CD1c-positive myeloid dendritic cell (primary cell): Measurements from ENCODE around the gene TARBP1.
A peak's percentile ranks its signal among the peaks of the same experiment; 100 is the strongest.

Experiments used
- DNase-seq: peaks from one replicate; pipeline ENCODE4 v3.0.0-alpha.2; 2016; ENCODE audit errors: extremely low spot score

TARBP1 gene, protein sequence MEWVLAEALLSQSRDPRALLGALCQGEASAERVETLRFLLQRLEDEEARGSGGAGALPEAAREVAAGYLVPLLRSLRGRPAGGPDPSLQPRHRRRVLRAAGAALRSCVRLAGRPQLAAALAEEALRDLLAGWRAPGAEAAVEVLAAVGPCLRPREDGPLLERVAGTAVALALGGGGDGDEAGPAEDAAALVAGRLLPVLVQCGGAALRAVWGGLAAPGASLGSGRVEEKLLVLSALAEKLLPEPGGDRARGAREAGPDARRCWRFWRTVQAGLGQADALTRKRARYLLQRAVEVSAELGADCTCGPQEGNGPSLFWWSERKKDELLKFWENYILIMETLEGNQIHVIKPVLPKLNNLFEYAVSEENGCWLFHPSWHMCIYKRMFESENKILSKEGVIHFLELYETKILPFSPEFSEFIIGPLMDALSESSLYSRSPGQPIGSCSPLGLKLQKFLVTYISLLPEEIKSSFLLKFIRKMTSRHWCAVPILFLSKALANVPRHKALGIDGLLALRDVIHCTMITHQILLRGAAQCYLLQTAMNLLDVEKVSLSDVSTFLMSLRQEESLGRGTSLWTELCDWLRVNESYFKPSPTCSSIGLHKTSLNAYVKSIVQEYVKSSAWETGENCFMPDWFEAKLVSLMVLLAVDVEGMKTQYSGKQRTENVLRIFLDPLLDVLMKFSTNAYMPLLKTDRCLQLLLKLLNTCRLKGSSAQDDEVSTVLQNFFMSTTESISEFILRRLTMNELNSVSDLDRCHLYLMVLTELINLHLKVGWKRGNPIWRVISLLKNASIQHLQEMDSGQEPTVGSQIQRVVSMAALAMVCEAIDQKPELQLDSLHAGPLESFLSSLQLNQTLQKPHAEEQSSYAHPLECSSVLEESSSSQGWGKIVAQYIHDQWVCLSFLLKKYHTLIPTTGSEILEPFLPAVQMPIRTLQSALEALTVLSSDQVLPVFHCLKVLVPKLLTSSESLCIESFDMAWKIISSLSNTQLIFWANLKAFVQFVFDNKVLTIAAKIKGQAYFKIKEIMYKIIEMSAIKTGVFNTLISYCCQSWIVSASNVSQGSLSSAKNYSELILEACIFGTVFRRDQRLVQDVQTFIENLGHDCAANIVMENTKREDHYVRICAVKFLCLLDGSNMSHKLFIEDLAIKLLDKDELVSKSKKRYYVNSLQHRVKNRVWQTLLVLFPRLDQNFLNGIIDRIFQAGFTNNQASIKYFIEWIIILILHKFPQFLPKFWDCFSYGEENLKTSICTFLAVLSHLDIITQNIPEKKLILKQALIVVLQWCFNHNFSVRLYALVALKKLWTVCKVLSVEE (N-terminal part only)

DNA sequence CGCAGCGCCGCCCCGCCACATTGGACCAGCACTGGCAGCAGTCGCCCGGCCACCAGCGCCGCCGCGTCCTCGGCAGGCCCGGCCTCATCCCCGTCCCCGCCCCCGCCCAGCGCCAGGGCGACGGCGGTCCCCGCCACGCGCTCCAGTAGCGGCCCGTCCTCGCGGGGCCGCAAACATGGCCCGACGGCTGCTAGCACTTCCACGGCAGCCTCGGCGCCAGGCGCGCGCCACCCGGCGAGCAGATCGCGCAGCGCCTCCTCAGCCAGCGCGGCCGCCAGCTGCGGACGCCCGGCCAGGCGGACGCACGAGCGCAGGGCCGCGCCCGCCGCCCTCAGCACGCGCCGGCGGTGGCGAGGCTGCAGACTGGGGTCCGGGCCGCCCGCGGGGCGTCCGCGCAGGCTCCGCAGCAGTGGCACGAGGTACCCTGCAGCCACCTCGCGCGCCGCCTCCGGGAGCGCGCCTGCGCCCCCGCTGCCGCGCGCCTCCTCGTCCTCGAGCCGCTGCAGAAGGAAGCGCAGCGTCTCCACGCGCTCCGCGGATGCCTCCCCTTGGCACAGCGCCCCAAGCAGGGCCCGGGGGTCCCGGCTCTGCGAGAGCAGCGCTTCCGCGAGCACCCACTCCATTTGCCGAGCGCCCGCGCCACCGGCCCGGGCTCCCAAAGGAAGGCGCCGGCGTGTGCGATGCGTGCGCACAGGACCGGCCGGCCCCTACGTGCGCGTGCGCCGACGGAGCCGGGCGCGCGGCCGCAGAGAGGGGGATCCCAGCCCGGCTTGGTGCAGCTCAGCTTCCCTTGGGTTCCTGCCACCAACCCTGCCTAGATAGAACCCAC is at the start of gene TARBP1:
TSS of gene TARBP1 (minus strand) at position 699 of the 829 bp plus-strand sequence. CDS start at position 623, 76 bp downstream.
- DNase-seq: peak; percentile 88

DNA sequence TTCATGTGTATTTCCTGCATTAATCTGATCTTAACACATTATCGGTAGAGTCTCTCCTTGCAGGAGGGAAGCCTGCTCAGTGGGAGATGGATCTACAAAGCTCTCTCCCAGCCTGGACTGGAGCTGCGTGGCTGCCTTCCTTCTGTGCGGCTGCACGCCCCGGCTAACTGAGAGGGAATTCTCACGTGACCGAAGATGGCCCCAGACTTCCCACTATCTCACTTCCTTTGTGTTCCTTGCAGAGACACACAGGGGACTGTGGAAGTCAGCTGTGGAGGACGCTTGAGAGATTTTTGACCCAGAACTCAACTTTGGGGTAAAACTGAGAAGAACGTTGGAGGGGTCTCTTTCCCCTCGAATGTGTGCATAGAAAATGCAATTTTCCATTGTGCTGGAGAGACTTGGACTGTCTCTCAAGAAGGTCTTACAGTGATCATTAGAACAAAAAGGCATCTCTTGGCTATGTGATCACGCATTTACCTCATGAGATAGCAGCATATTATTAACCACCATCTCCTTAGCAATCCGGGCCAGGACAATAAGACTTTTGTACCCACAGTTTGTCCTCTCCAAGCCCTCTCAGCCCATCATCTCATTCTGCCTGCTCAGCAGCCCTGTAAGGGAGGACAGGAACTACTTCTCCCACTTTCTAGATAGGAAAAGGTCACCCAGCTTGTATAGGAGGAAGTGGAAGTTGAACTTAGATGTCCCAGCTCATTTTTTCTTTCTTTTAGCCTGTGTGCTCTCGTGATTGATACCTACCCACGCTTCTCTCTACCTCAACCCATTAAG is 49.3 kb upstream of the TARBP1 start:
- DNase-seq: peak; percentile 80

DNA sequence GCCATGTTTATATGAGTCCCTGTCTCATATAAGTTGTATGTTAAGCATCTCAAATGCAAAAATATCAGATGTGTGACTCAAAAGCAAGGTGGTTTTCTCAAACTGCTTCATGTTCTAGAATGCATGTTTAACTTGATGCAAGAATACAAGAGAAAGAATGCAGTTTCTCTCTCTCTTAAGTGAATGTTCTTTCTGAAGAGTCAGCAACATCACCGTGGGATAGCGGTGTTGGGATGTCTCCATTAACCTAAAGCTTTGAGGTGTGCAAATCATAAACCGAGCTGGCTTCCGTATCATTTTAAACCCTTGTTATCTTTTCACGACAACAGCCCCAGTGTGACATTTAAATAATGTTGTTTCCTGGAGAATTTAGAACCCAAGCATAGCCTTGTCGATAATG is 48.4 kb upstream of the TARBP1 start:
- no peak for DNase-seq

DNA sequence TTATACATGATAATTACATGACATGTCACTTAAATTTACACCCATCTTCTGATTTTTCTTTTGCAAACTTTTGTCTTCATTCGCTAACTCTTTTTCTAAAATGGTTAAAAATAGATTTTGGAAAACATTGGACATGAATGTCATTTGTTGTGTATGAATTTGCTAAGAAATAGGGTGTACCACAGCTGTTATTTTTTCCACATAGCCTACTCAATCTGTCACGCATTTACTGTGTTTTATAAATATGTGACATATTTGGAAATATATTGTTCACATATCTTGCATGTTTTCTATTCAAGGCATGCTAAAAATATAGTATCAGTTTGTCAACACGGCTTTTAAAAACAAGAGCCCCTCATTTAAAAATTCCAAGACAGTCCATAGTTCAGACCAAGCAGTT is 47.9 kb upstream of the TARBP1 start:
- no peak for DNase-seq

DNA sequence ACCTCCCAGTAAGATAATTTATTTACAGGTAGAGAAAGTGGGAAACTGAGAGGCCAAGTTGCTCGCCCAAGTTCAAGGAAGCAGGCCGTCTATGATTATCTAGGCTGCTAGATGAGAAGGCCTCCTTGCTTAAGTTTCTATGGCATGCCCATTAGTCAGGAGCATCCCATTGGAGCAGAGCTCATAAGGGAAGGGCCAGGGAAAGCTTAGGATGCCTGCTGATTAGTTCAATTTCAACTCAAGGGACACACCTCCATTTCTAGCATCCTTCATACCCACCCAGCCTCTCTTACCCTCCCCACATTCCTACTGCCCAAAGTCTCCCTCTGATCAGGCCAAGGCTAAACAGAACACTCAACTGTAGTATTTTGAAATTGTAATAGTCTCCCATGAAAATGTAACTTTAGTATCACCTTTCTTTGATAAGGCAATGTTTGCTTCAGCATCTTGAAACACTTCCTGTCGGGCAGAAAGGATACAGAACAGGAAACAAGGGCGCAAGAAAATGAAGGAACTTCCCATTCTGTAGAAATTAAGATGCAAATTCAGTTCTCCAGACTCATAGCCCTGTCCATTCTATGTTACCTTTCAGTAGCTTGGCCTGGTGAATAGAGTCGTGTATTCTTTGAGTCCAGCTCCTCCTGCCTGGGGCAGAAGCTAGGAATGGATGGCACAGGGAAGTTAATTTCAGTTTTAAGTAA is 46.3 kb upstream of the TARBP1 start:
- DNase-seq: peak; percentile 47

DNA sequence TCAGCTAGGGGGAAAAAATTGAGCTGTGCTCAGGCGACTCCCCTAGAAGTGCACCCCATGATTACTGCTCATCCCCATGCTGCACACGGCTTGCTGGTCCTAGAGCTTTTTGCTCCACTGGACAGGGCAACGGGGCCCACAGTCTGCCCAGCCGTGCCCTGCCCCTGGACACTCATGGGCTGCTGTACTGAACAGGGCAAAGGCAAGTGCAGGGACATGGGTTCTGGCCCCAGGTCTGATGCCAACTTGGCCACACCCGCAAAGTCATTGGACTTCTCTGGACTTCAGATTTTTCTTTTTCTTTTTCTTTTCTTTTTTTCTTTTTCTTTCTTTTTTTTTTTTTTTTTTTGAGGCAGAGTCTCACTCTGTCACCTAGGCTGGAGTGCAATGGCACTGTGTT is 42.9 kb upstream of the TARBP1 start:
- no peak for DNase-seq

DNA sequence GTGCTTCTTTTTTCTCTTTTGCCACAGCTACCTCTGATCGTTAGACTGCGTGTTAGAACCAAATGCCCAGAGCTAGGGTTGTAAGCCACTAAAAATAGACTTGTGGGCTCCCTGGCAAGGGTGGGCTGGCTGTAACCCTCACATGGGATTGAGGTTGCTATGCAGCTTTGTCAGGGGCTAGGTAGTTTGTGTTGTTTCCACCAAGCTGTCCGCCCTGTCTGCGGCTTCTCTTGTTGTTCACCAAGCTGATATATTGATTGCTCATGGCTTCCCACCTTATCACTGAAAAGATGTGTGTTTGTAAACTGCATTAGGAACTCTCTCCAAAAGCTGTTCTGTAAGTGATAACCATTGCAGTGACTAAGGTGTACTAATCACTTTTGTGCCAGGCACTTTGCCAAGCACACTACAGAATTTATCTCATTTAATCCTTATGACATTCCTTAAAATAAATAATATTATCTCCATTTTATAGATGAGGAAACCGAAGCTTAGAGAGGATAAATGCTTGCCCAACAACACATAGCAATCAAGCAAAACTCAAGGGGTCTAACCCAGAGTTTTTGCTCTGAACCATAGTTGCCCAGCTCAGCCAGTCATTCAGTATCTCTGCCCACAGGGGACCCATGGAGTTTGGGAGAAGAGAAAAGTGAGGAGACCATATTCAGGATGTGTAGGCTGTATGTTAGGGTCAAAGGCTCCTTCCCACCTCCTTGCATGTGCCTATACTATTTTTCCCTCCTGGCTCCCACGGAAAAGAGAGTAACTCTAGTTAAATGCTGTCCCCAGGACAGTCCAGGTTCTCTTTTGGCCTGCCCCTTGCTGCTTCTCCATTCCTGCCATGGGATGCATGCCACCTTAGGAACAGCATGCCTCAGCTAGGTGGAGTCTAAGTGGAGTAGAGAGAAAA is 42.2 kb upstream of the TARBP1 start:
- no peak for DNase-seq

DNA sequence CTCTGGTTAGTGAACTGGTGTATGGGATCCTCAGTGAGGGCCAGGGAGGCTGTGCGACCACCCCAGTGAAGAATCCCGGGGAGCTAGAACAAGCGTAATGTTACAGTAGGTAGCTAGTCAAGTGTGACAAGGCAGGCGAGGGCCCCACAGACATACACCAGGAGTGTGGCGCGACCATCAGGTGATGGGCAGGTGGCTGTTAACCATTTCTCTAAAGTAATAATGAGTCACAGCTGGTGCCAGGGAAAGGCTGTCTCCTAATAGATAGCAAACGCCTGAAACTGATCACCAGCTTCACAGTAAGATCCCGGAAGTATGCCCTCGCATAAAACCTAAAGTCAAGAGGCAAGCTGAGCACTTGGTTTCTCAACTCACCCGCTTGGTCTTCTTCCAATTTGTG is 40.5 kb upstream of the TARBP1 start:
- no peak for DNase-seq

DNA sequence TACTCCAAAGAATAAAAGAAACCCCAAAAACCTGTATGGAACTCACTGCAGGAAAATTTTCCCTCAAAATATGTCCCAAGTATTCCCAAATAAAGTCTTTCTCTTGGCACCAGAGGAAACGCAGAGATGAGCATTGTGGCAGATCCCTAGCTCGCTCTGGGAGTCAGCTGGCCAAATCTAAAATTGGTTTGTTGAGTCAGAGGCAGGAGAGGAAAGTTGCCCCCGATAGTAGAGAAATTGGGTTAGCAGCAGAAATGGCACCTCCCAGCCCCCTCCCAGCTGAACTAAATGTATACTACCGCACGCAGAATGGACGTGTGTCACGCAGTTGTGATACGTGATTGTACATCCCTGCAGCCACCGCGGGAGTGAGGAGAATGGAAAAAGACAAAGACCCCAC is 39.9 kb upstream of the TARBP1 start:
- DNase-seq: no peak

DNA sequence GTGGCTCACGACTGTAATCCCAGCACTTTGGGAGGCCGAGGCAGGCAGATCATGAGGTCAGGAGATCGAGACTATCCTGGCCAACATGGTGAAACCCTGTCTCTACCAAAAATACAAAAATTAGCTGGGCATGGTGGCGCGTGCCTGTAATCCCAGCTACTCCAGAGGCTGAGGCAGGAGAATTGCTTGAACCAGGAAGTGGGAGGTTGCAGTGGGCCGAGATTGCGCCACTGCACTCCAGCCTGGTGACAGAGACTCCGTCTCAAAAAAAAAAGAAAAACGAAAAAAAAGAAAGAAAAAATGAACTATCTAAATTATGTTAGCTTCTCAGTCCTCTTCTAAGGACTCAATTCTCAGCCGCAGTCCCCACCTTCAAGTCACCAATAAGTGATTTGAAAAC is 39.1 kb upstream of the TARBP1 start:
- peak; percentile 45 for DNase-seq

DNA sequence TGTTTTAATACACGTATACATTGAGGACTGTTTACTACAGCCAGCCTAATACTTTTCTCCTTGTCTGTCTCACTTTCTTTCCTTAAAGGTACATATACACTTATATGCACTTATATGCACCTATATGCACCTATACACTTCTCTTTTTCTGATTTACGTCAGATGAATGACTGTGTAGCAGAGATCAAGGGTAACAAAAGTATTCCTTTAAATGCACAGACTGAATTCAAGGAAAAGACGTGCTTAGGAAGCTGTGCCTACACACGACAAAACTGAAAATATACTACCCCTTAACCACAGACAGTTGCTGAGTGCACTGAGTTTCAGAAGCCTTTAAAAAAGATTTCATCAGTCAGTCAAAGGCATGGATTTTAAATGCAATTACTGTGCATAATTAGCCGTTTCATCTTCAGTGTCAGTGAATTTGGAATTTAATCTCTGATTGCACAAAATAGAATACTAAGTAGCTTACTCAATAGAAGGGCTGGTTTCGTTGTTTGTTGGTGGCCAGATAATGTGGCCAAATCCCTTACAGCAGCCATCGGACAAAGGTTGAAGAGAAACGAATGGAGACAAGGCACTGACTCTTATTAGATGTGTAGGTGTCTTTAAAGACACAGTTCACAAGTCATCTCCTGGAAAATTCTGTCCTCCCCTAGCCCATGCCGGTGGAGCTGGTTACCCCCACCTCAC is 38.3 kb upstream of the TARBP1 start:
- DNase-seq: peak; percentile 34

DNA sequence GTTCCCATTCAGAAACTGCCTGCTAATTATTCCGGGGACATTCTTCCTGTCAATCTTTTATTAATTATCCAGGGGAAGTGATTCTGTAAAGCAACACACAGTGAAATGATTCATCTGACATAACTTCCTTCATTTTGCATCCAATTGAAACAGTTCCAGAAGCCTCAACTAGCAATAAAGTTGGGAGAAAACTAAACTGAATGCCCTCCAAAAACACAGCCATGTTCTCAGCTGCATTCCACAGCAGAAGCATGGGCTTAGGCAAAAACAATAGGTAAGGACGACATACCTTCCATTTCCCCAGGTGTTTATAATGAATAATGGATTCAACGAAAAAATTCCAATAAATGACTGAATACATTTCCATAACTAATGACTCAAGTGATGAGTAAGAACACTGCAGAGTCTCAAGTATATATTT is 36.9 kb upstream of the TARBP1 start:
- DNase-seq: peak; percentile 70

DNA sequence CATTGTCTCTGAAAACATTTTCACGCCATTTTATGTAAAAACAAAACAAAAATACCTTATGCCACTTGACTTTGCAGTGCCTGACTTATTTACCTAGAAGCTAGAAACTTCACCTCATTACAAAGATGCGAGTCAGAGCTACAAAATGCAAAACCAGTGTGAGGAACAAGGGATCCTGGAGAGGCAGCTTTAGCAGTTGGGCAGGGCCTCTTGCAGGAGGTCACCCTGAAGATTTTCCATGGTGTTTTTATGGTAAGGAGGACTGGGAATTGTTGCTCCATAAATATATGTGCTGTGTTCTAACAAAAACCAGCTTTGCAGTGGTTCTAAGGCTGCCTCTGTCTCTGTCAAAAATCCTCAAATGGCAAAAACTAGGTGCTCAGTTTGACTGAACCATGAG is 36.4 kb upstream of the TARBP1 start:
- DNase-seq: no peak

DNA sequence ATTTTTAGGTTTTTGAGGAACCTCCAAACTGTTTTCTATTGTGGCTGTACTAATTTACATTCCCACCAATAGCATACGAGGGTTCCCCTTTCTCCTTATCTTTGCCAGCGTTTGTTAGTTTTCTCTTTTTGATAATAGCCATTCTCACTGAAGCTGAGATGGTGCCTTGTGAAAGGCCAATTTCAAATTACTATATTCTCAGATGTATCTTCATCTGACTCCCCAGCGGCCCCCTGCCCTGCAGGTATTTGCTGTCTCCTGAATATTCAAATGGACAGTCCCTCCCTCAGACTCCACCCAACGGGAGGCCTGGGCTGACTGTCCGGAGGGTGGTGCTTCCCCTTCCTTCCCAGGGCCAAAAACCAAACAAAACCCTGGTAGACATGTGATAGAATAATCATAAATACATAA is 33.5 kb upstream of the TARBP1 start:
- DNase-seq: peak; percentile 86

DNA sequence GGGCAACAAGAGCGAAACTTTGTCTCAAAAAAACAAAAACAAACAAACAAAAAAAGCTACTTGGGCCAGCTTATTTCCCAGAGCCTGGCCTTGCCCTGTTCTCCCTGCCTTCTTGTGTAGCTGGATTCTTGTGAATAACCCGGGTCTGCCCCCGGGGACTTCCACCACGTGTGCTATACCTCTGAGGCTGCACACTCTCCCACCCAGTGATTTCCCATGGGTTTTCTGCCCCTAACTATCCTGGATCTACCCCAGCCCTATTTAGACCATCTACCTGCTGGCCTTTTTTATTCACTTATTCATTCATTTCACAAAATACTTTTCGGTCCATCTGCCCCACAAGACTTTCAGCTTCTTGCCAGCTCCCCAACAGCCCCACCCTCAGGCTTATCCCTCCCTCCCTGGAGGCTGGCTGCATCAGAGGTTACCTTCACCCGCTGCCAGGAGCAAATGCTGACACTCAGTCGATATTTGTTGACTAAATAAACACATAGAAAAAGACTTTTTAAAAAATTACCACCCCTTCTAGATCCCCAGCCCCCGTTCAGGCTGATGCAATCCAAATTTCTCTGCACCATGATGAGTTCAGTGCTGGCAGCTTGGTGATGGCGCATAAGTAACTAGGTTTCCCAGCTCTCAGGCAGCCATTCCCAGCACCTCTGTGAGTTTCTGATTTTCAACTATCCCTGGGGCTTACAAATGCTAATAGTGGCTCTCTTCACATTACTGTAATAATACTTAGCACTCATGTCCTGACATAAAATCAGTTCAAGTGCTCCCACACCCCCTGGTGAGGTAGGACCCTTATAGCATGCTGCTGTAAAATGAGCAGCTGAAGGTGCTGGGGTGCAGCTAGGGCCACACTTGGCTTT is 30.7 kb upstream of the TARBP1 start:
- DNase-seq: no peak

DNA sequence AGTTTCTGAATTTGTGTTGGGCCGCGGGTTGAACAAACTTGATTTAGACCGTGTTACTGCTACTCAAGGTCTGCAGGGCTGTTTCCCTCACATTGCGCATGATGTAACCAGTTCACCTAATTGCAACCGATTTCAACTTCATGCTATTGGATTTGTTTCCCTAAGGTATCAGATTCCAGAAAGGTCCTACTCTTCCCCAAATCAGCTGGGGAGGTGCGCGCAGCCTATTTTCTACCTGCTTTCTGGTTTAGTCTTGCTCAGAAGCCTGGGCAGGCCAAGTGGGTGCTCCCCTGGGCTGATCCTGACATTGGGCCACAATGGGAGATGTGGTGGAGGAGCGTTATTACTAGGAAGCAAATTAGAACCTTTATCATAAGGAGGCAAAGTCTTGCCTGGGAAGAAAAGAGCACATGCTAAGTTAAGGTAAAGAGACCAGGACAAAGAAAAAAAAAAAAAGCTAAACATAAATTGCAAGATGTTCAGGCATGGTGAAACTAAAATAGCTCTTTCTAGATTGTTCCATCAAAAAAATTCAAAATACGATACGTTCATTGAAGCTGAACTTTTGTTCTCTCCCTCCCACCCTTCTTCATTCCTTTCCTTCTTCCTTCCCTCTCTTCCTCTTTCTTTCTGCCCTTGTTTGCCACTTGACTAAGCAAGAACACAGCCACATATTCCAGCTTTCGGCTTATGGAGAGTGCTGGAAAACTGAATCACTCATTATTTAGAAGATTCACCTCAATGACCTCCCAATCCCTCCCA is 28.8 kb upstream of the TARBP1 start:
- no peak for DNase-seq
